GM12892 (cell line): ENCODE data around the gene CNTN5.

Experiments
- DNase-seq: peaks from one replicate; pipeline ENCODE4 v3.0.0; 2011; ENCODE audit not compliant: insufficient read length
- FAIRE-seq: peaks from 2 replicates; lab custom pipeline; 2011; peaks lifted over from hg19 to GRCh38; lab: Jason Lieb, UNC
- POLR2A ChIP-seq: IDR thresholded peaks from 2 replicates; pipeline ENCODE4 v1.6.1; 2011; ENCODE audit warnings: low read depth, low read length, control low read depth
- POLR2AphosphoS5 ChIP-seq: IDR thresholded peaks from 2 replicates; pipeline ENCODE4 v1.6.1; 2011; ENCODE audit warnings: low read depth, low read length, control low read depth
- TAF1 ChIP-seq: IDR thresholded peaks from 2 replicates; pipeline ENCODE4 v1.6.1; 2011; ENCODE audit warnings: low read depth, mild to moderate bottlenecking, control low read depth, low read length, borderline replicate concordance

The CNTN5 gene

GRCh38 chr11:99968336-99968735 is 947.6 kb downstream of the CNTN5 start:
- FAIRE-seq (no peak), DNase-seq (no peak)
- TF ChIP-seq POLR2AphosphoS5 (no peak), TAF1 (no peak), POLR2A (no peak)

- DNase-seq (no peak), FAIRE-seq (no peak)
- TF ChIP-seq POLR2AphosphoS5 (no peak), POLR2A (no peak), TAF1 (no peak)
These were observed 953.2 kb downstream of the CNTN5 start for GRCh38 chr11:99973993-99974392.

- FAIRE-seq (no peak), DNase-seq (no peak)
- TF ChIP-seq TAF1 (no peak), POLR2A (no peak), POLR2AphosphoS5 (no peak)
These were observed 958.3 kb downstream of the CNTN5 start for GRCh38 chr11:99979042-99979441.

GRCh38 chr11:99987821-99988470 is 967.2 kb downstream of the CNTN5 start:
- DNase-seq = no peak
- no peak for FAIRE-seq
- TF ChIP-seq POLR2A (no peak), POLR2AphosphoS5 (no peak), TAF1 (no peak)

- FAIRE-seq = no peak
- TF ChIP-seq POLR2AphosphoS5 (no peak), POLR2A (no peak), TAF1 (no peak)
- DNase-seq = no peak
These were observed 967.7 kb downstream of the CNTN5 start for GRCh38 chr11:99988471-99988837.

- FAIRE-seq (no peak), DNase-seq (no peak)
- TF ChIP-seq POLR2A (no peak), TAF1 (no peak), POLR2AphosphoS5 (no peak)
These were observed 983.2 kb downstream of the CNTN5 start for GRCh38 chr11:100003985-100004384.

GRCh38 chr11:100004541-100004940 is 983.8 kb downstream of the CNTN5 start:
- no peak for DNase-seq
- no peak for FAIRE-seq
- no peak for TF ChIP-seq POLR2A

GRCh38 chr11:100008417-100008816 is 987.7 kb downstream of the CNTN5 start:
- TF ChIP-seq POLR2A = no peak
- TF ChIP-seq TAF1 = no peak
- TF ChIP-seq POLR2AphosphoS5 = no peak
- no peak for FAIRE-seq
- DNase-seq = no peak

GRCh38 chr11:100009728-100010127 is 989.0 kb downstream of the CNTN5 start:
- TF ChIP-seq POLR2AphosphoS5 (no peak), POLR2A (no peak), TAF1 (no peak)
- no peak for DNase-seq
- FAIRE-seq = no peak

GRCh38 chr11:100010393-100010792 is 989.6 kb downstream of the CNTN5 start:
- DNase-seq (no peak), FAIRE-seq (no peak)
- TF ChIP-seq TAF1 (no peak), POLR2AphosphoS5 (no peak), POLR2A (no peak)

GRCh38 chr11:100011697-100012096 is 990.9 kb downstream of the CNTN5 start:
- TF ChIP-seq TAF1 = no peak
- TF ChIP-seq POLR2A = no peak
- TF ChIP-seq POLR2AphosphoS5 = no peak
- FAIRE-seq = no peak
- no peak for DNase-seq

- no peak for FAIRE-seq
- DNase-seq = no peak
- no peak for TF ChIP-seq POLR2A
- no peak for TF ChIP-seq TAF1
- TF ChIP-seq POLR2AphosphoS5 = no peak
These were observed 992.3 kb downstream of the CNTN5 start for GRCh38 chr11:100013011-100013410.

- FAIRE-seq (peak; percentile 73), DNase-seq (peak; percentile 4)
- TF ChIP-seq POLR2A (no peak), TAF1 (no peak), POLR2AphosphoS5 (no peak)
These were observed 1011.2 kb downstream of the CNTN5 start for GRCh38 chr11:100031973-100032372.
